ENCODE data around the gene RPP40. TPM values are rescaled to one million over a fixed set of nuclear protein-coding genes. Genes with fewer than 3 reads are reported as not detected.
"Not testable (repeated sequence)": the region's sequence is repeated elsewhere in the genome, so short reads cannot be mapped to it uniquely, and the experiment has no call there.

Gene RPP40
- total RNA-seq, 2 donors from 2014 or later = 8.4 to 9.0 TPM

GRCh38 chr6:5006222-5006621, 2.4 kb upstream of the RPP40 start:
- TF ChIP-seq CTCF (conservative IDR thresholded peaks at IDR 0.05) = no peak
- no peak overlapping the region for H3K27ac Mint-ChIP-seq

GRCh38 chr6:5005038-5005433, 1.2 kb upstream of the RPP40 start:
- H3K9me3 ChIP-seq (ENCODE audit: control insufficient read depth, low read length); H3K27me3 Mint-ChIP-seq (ENCODE audit: insufficient read depth); H3K27ac Mint-ChIP-seq; H3K36me3 Mint-ChIP-seq (ENCODE audit: low read depth); H3K9me3 Mint-ChIP-seq; H3K4me3 Mint-ChIP-seq; DNase-seq; H3K4me3 ChIP-seq (ENCODE audit: low read length); H3K27me3 ChIP-seq (ENCODE audit: control insufficient read depth, insufficient read depth, low read length, poor library complexity, severe bottlenecking); H3K4me1 ChIP-seq (ENCODE audit: control insufficient read depth, insufficient read depth, low read length); H3K4me1 Mint-ChIP-seq; H3K27ac ChIP-seq (ENCODE audit: low read depth, low read length); H3K9ac ChIP-seq (ENCODE audit: extremely low read depth, low read length, poor library complexity, severe bottlenecking): not testable (repeated sequence)
- H3K36me3 ChIP-seq (ENCODE audit: control insufficient read depth, insufficient read depth, low read length) = peaks cover 14% of the 10 kb centered on the region
- 96% methylated on average over 3 to 5 of the region's 5 CpGs for WGBS, 2 experiments (ENCODE audit: insufficient coverage in 1 of 2, insufficient read length in 1 of 2)

More at GRCh38 chr6:5006222-5006621, 2.4 kb upstream of the RPP40 start:
- no peaks in the 10 kb centered on the region for H3K4me1 ChIP-seq (ENCODE audit: control insufficient read depth, insufficient read depth, low read length)
- peaks cover 7% of the 10 kb centered on the region for H3K36me3 ChIP-seq (ENCODE audit: control insufficient read depth, insufficient read depth, low read length)
- Mint-ChIP-seq H3K4me1 (peaks cover 3% of the 10 kb centered on the region), H3K9me3 (no peaks in the 10 kb centered on the region), H3K27me3 (ENCODE audit: insufficient read depth) (peaks cover 3% of the 10 kb centered on the region), H3K36me3 (ENCODE audit: low read depth) (peaks cover 5% of the 10 kb centered on the region), H3K4me3 (no peak overlapping the region)
- no peak overlapping the region for H3K4me3 ChIP-seq (ENCODE audit: low read length)
- no peaks in the 10 kb centered on the region for H3K9me3 ChIP-seq (ENCODE audit: control insufficient read depth, low read length)
- no peak overlapping the region for H3K27ac ChIP-seq (ENCODE audit: low read depth, low read length)
- no peak overlapping the region for H3K9ac ChIP-seq (ENCODE audit: extremely low read depth, low read length, poor library complexity, severe bottlenecking)
- no peaks in the 10 kb centered on the region for H3K27me3 ChIP-seq (ENCODE audit: control insufficient read depth, insufficient read depth, low read length, poor library complexity, severe bottlenecking)
- WGBS, 2 experiments (ENCODE audit: insufficient coverage in 1 of 2, insufficient read length in 1 of 2) = 94 to 97% methylated on average over 5 to 6 of the region's 6 CpGs
- no peak for DNase-seq

- H3K4me1 ChIP-seq (ENCODE audit: control insufficient read depth, insufficient read depth, low read length) = no peaks in the 10 kb centered on the region
- H3K9ac ChIP-seq (ENCODE audit: extremely low read depth, low read length, poor library complexity, severe bottlenecking) = peak overlapping the region; percentile 16
- H3K9me3 Mint-ChIP-seq = no peaks in the 10 kb centered on the region
- H3K4me3 ChIP-seq (ENCODE audit: low read length) = peak overlapping the region; percentile 89
- no peaks in the 10 kb centered on the region for H3K9me3 ChIP-seq (ENCODE audit: control insufficient read depth, low read length)
- TF ChIP-seq CTCF (conservative IDR thresholded peaks at IDR 0.05) = no peak
- H3K27me3 Mint-ChIP-seq (ENCODE audit: insufficient read depth) = no peaks in the 10 kb centered on the region
- H3K27ac ChIP-seq (ENCODE audit: low read depth, low read length) = no peak overlapping the region
- no peak for DNase-seq
- H3K27me3 ChIP-seq (ENCODE audit: control insufficient read depth, insufficient read depth, low read length, poor library complexity, severe bottlenecking) = no peaks in the 10 kb centered on the region
- peaks cover 13% of the 10 kb centered on the region for H3K36me3 Mint-ChIP-seq (ENCODE audit: low read depth)
- 55% methylated on average over 11 to 12 of the region's 12 CpGs for WGBS, 2 experiments (ENCODE audit: insufficient coverage in 1 of 2, insufficient read length in 1 of 2)
- peaks cover 14% of the 10 kb centered on the region for H3K36me3 ChIP-seq (ENCODE audit: control insufficient read depth, insufficient read depth, low read length)
- peak overlapping the region; percentile 94 for H3K27ac Mint-ChIP-seq
- peak overlapping the region; percentile 85 for H3K4me3 Mint-ChIP-seq
- H3K4me1 Mint-ChIP-seq = peaks cover 3% of the 10 kb centered on the region
These were observed 668 bp upstream of the RPP40 start for GRCh38 chr6:5004373-5005037.

GRCh38 chr6:4999586-4999985, 4.3 kb downstream of the RPP40 start:
- no peaks in the 10 kb centered on the region for H3K27me3 ChIP-seq (ENCODE audit: control insufficient read depth, insufficient read depth, low read length, poor library complexity, severe bottlenecking)
- peaks cover under 1% of the 10 kb centered on the region for H3K4me1 Mint-ChIP-seq
- peaks cover 21% of the 10 kb centered on the region for H3K36me3 ChIP-seq (ENCODE audit: control insufficient read depth, insufficient read depth, low read length)
- H3K4me3 Mint-ChIP-seq = no peak overlapping the region
- H3K36me3 Mint-ChIP-seq (ENCODE audit: low read depth) = peaks cover 20% of the 10 kb centered on the region
- no peak overlapping the region for H3K27ac Mint-ChIP-seq
- H3K27me3 Mint-ChIP-seq (ENCODE audit: insufficient read depth) = no peaks in the 10 kb centered on the region
- WGBS, 2 experiments (ENCODE audit: insufficient coverage in 1 of 2, insufficient read length in 1 of 2) = 89 to 100% methylated on average over 1 to 2 of the region's 2 CpGs
- no peaks in the 10 kb centered on the region for H3K9me3 Mint-ChIP-seq
- no peak overlapping the region for H3K27ac ChIP-seq (ENCODE audit: low read depth, low read length)
- no peak for DNase-seq
- no peak for TF ChIP-seq CTCF (conservative IDR thresholded peaks at IDR 0.05)
- no peak overlapping the region for H3K4me3 ChIP-seq (ENCODE audit: low read length)
- no peak overlapping the region for H3K9ac ChIP-seq (ENCODE audit: extremely low read depth, low read length, poor library complexity, severe bottlenecking)
- H3K9me3 ChIP-seq (ENCODE audit: control insufficient read depth, low read length) = no peaks in the 10 kb centered on the region
- H3K4me1 ChIP-seq (ENCODE audit: control insufficient read depth, insufficient read depth, low read length) = no peaks in the 10 kb centered on the region
